Measurements from ENCODE around the gene TCF7L2. TPM values are rescaled to one million over a fixed set of nuclear protein-coding genes. Genes with fewer than 3 reads are reported as not detected.

Gene TCF7L2
- total and polyA plus RNA-seq, 9 donors, result 21.1 to 41.7 (median 34.5) TPM

DNA sequence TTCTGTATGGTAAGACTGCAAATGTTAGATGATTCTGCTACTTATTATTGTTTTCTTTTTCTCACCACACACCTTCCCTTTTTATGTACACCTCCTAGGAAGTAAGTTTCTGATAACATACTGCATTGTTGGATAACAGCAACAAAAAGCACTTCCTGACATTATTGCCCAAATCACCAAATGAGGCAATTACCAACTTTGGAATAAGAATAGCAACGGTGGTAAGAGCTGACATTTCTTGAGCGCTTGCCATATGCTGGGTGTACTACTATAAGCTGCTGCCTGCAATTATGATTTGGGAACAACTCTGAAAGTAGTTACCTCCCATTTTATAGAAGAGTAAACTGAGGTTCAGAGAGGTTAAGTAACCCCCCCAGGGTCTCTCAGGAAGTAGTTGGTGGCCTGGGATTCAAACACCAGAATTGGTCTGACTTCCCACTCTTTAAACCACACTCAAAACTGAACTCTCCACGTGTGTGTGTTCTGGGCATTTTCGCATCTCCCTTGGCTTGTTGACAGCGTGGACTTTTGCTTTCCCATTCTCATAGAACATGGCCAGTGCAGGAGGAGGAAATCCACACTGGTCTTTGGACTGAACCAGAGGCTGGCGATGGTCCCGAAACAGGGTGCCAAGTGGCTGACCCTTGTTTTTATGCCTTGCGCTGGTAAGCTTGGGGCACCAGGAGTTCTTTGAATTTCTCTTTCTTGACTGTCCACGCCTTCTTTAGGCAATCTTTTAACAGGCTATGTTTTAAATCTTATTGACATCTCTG lies 71.4 kb downstream of the TCF7L2 start:
- DNase-seq, result no peak
- 63 to 69% (median 64%) methylated on average over 9 of the region's 9 CpGs for WGBS, 3 donors
- intact Hi-C loops (cut with DNase I), result no loop called here
- TF ChIP-seq EP300 (IDR thresholded peaks at IDR 0.05) (no peak), CTCF (IDR thresholded peaks at IDR 0.05) (no peak), POLR2A (IDR thresholded peaks at IDR 0.05) (no peak)
- Histone ChIP-seq H3K9me3 (no peaks in the 10 kb centered on the region), H3K4me3 (no peak overlapping the region), H3K4me1 (ENCODE audit: insufficient read depth) (peaks cover 27% of the 10 kb centered on the region), H3K36me3 (no peaks in the 10 kb centered on the region), H3K27ac (no peak overlapping the region), H3K27me3 (no peaks in the 10 kb centered on the region)

- Histone ChIP-seq H3K4me1 (ENCODE audit: insufficient read depth) (peaks cover 29% of the 10 kb centered on the region), H3K27me3 (no peaks in the 10 kb centered on the region), H3K4me3 (no peak overlapping the region), H3K36me3 (no peaks in the 10 kb centered on the region), H3K9me3 (no peaks in the 10 kb centered on the region), H3K27ac (no peak overlapping the region)
- WGBS, 3 donors, result 48 to 64% (median 53%) methylated on average over 7 of the region's 7 CpGs
- TF ChIP-seq CTCF (IDR thresholded peaks at IDR 0.05), result no peak
- TF ChIP-seq EP300 (IDR thresholded peaks at IDR 0.05), result no peak
- TF ChIP-seq POLR2A (IDR thresholded peaks at IDR 0.05), result no peak
- no peak for DNase-seq
- intact Hi-C loops (cut with DNase I), result no loop called here
Measured at GRCh38 chr10:113022265-113022664, 72.2 kb downstream of the TCF7L2 start.

DNA sequence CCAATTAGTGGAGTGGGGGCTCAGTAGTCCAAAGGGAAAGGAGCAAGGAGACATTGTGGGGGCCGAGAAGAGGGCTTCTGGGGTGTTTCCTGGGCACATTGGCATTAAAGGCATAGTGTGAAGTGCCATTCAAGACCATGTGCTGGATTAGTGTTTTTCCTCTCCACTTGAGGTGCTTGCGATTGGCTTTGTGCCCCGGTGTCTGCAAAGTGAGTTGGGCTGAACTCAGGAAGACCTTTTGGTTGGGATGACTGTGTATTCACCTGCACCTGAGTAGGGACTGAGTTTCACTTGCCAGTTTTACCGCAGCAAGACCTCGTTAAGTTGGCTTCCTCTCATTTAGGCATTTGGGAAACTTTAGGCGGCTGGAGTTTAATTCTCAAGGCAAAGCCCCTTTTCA lies 73.0 kb downstream of the TCF7L2 start:
- TF ChIP-seq POLR2A (IDR thresholded peaks at IDR 0.05), result no peak
- TF ChIP-seq EP300 (IDR thresholded peaks at IDR 0.05), result no peak
- TF ChIP-seq CTCF (IDR thresholded peaks at IDR 0.05), result no peak
- Histone ChIP-seq H3K27me3 (no peaks in the 10 kb centered on the region), H3K9me3 (no peaks in the 10 kb centered on the region), H3K36me3 (no peaks in the 10 kb centered on the region), H3K4me1 (ENCODE audit: insufficient read depth) (peaks cover 30% of the 10 kb centered on the region), H3K4me3 (no peak overlapping the region), H3K27ac (no peak overlapping the region)
- WGBS, 3 donors, result 87 to 94% (median 90%) methylated on average over 6 of the region's 6 CpGs
- no peak for DNase-seq
- intact Hi-C loops (cut with DNase I), result no loop called here

DNA sequence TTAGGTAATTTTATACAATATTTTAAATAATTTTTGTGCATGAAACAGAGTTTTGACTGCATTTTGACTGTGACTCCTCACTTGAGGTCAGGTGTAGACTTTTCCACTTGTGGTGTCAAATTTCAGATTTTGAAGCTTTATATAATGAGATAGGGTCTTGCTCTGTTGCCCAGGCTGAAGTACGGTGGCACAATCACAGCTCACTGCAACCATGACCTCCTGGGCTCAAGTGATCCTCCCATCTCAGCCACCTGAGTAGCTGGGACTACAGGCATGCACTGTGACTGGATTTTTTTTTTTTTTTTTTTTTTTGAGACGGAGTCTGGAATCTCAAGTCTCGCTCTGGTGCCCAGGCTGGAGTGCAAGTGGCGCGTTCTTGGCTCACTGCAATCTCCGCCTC lies 74.9 kb downstream of the TCF7L2 start:
- no peaks in the 10 kb centered on the region for H3K27me3 ChIP-seq
- H3K4me3 ChIP-seq, result no peak overlapping the region
- H3K4me1 ChIP-seq (ENCODE audit: insufficient read depth), result peaks cover 27% of the 10 kb centered on the region
- DNase-seq, result no peak
- TF ChIP-seq EP300 (IDR thresholded peaks at IDR 0.05), result no peak
- no peak for TF ChIP-seq CTCF (IDR thresholded peaks at IDR 0.05)
- TF ChIP-seq POLR2A (IDR thresholded peaks at IDR 0.05), result no peak
- H3K9me3 ChIP-seq, result no peaks in the 10 kb centered on the region
- H3K36me3 ChIP-seq, result no peaks in the 10 kb centered on the region
- 94 to 98% (median 96%) methylated on average over 6 of the region's 6 CpGs for WGBS, 3 donors
- intact Hi-C loops (cut with DNase I), result no loop called here
- no peak overlapping the region for H3K27ac ChIP-seq

All from ovary (tissue), 9 donors.